HepG2 (cell line): ENCODE data around the gene TMEM144.

Source experiments
- CEBPB ChIP-seq: IDR thresholded peaks from 2 replicates; pipeline ENCODE4 v1.6.1; 2011; ENCODE audit warnings: low read depth, low read length, improper control_type of control experiment, borderline replicate concordance
- FOXA3 ChIP-seq: IDR thresholded peaks from 2 replicates; pipeline ENCODE4 v1.6.1; 2016; ENCODE audit warnings: missing genetic modification reagents, missing compliant biosample characterization
- MXI1 ChIP-seq: IDR thresholded peaks from 3 replicates; pipeline ENCODE4 v1.6.1; 2012; ENCODE audit warnings: low read depth, low read length, inconsistent platforms, borderline replicate concordance
- SMC3 ChIP-seq: IDR thresholded peaks from 2 replicates; pipeline ENCODE4 v1.6.1; 2011; ENCODE audit warnings: low read length, improper control_type of control experiment
- TARDBP ChIP-seq: sonication (generic); formaldehyde crosslinking; IDR thresholded peaks from 2 replicates; pipeline ENCODE4 v1.8.0; 2022; ENCODE audit warnings: mild to moderate bottlenecking, missing genetic modification reagents
- ZNF614 ChIP-seq: IDR thresholded peaks from 2 replicates; pipeline ENCODE4 v1.6.1; 2018; ENCODE audit warnings: missing biosample characterization, missing genetic modification reagents, inconsistent platforms, borderline replicate concordance
- TF ChIP-seq, protein P1 (sequence below): sonication (generic); formaldehyde crosslinking; IDR thresholded peaks from 2 replicates; pipeline ENCODE4 v1.5.0; 2020; ENCODE audit warnings: mild to moderate bottlenecking, missing genetic modification reagents, moderate library complexity
- TF ChIP-seq, protein P2 (sequence below): sonication (generic); formaldehyde crosslinking; IDR thresholded peaks from 2 replicates; pipeline ENCODE4 v1.4.0; 2020; ENCODE audit warnings: missing genetic modification reagents
- TF ChIP-seq, protein P3 (sequence below): sonication (generic); formaldehyde crosslinking; IDR thresholded peaks from 2 replicates; pipeline ENCODE4 v1.4.0; 2020; ENCODE audit warnings: missing genetic modification reagents
- TF ChIP-seq, protein P4 (sequence below): sonication (generic); formaldehyde crosslinking; IDR thresholded peaks from 2 replicates; pipeline ENCODE4 v1.5.1; 2020; ENCODE audit warnings: missing genetic modification reagents, mild to moderate bottlenecking, borderline replicate concordance

DNA sequence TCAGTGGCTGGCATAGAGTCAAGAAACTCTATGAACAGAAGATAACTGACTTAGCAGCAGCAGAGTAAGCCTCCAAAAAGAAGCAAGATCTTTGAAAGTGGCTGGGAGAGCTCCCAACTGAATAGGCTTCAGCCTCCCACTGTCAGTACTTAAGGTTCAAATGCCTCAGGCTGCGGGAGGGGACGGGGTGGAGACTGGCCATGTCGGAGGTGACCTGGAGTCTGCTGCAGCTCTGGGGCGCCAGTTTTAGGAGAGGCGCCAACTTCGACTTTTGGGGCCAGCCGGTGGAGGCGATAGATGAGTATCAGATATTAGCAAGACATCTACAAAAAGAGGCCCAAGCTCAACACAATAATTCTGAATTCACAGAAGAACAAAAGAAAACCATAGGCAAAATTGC is 67.3 kb downstream of the TMEM144 start:
- TF ChIP-seq, protein P1, sequence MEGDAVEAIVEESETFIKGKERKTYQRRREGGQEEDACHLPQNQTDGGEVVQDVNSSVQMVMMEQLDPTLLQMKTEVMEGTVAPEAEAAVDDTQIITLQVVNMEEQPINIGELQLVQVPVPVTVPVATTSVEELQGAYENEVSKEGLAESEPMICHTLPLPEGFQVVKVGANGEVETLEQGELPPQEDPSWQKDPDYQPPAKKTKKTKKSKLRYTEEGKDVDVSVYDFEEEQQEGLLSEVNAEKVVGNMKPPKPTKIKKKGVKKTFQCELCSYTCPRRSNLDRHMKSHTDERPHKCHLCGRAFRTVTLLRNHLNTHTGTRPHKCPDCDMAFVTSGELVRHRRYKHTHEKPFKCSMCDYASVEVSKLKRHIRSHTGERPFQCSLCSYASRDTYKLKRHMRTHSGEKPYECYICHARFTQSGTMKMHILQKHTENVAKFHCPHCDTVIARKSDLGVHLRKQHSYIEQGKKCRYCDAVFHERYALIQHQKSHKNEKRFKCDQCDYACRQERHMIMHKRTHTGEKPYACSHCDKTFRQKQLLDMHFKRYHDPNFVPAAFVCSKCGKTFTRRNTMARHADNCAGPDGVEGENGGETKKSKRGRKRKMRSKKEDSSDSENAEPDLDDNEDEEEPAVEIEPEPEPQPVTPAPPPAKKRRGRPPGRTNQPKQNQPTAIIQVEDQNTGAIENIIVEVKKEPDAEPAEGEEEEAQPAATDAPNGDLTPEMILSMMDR: no peak
- TF ChIP-seq TARDBP (CRISPR knock-in tag) (no peak), SMC3 (no peak), ZNF614 (CRISPR knock-in tag) (no peak), FOXA3 (CRISPR knock-in tag) (no peak), MXI1 (no peak), CEBPB (no peak)
- TF ChIP-seq, protein P2, sequence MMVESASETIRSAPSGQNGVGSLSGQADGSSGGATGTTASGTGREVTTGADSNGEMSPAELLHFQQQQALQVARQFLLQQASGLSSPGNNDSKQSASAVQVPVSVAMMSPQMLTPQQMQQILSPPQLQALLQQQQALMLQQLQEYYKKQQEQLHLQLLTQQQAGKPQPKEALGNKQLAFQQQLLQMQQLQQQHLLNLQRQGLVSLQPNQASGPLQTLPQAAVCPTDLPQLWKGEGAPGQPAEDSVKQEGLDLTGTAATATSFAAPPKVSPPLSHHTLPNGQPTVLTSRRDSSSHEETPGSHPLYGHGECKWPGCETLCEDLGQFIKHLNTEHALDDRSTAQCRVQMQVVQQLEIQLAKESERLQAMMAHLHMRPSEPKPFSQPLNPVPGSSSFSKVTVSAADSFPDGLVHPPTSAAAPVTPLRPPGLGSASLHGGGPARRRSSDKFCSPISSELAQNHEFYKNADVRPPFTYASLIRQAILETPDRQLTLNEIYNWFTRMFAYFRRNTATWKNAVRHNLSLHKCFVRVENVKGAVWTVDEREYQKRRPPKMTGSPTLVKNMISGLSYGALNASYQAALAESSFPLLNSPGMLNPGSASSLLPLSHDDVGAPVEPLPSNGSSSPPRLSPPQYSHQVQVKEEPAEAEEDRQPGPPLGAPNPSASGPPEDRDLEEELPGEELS (CRISPR knock-in tag): no peak
- TF ChIP-seq, protein P3, sequence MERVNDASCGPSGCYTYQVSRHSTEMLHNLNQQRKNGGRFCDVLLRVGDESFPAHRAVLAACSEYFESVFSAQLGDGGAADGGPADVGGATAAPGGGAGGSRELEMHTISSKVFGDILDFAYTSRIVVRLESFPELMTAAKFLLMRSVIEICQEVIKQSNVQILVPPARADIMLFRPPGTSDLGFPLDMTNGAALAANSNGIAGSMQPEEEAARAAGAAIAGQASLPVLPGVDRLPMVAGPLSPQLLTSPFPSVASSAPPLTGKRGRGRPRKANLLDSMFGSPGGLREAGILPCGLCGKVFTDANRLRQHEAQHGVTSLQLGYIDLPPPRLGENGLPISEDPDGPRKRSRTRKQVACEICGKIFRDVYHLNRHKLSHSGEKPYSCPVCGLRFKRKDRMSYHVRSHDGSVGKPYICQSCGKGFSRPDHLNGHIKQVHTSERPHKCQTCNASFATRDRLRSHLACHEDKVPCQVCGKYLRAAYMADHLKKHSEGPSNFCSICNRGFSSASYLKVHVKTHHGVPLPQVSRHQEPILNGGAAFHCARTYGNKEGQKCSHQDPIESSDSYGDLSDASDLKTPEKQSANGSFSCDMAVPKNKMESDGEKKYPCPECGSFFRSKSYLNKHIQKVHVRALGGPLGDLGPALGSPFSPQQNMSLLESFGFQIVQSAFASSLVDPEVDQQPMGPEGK: no peak
- TF ChIP-seq, protein P4, sequence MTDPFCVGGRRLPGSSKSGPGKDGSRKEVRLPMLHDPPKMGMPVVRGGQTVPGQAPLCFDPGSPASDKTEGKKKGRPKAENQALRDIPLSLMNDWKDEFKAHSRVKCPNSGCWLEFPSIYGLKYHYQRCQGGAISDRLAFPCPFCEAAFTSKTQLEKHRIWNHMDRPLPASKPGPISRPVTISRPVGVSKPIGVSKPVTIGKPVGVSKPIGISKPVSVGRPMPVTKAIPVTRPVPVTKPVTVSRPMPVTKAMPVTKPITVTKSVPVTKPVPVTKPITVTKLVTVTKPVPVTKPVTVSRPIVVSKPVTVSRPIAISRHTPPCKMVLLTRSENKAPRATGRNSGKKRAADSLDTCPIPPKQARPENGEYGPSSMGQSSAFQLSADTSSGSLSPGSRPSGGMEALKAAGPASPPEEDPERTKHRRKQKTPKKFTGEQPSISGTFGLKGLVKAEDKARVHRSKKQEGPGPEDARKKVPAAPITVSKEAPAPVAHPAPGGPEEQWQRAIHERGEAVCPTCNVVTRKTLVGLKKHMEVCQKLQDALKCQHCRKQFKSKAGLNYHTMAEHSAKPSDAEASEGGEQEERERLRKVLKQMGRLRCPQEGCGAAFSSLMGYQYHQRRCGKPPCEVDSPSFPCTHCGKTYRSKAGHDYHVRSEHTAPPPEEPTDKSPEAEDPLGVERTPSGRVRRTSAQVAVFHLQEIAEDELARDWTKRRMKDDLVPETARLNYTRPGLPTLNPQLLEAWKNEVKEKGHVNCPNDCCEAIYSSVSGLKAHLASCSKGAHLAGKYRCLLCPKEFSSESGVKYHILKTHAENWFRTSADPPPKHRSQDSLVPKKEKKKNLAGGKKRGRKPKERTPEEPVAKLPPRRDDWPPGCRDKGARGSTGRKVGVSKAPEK (CRISPR knock-in tag): no peak
